ENCODE data around the gene GATAD2A. TPM values are rescaled to one million over a fixed set of nuclear protein-coding genes. Genes with fewer than 3 reads are reported as not detected.

GATAD2A gene
- total RNA-seq, 1 donor from 2014 or later: 102 TPM

- Mint-ChIP-seq H3K4me1 (ENCODE audit: unreplicated experiment) (peaks cover 17% of the 10 kb centered on the region), H3K36me3 (no peaks in the 10 kb centered on the region), H3K9me3 (no peaks in the 10 kb centered on the region), H3K4me3 (no peak overlapping the region), H3K27ac (no peak overlapping the region), H3K27me3 (no peaks in the 10 kb centered on the region)
- DNase-seq (ENCODE audit: extremely low spot score, unreplicated experiment): no peak
- TF ChIP-seq, protein P1, sequence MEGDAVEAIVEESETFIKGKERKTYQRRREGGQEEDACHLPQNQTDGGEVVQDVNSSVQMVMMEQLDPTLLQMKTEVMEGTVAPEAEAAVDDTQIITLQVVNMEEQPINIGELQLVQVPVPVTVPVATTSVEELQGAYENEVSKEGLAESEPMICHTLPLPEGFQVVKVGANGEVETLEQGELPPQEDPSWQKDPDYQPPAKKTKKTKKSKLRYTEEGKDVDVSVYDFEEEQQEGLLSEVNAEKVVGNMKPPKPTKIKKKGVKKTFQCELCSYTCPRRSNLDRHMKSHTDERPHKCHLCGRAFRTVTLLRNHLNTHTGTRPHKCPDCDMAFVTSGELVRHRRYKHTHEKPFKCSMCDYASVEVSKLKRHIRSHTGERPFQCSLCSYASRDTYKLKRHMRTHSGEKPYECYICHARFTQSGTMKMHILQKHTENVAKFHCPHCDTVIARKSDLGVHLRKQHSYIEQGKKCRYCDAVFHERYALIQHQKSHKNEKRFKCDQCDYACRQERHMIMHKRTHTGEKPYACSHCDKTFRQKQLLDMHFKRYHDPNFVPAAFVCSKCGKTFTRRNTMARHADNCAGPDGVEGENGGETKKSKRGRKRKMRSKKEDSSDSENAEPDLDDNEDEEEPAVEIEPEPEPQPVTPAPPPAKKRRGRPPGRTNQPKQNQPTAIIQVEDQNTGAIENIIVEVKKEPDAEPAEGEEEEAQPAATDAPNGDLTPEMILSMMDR (conservative IDR thresholded peaks at IDR 0.05): no peak
Measured at GRCh38 chr19:19530423-19530804, 124.9 kb downstream of the GATAD2A start.

GRCh38 chr19:19530889-19531288 lies 125.4 kb downstream of the GATAD2A start:
- peaks cover 17% of the 10 kb centered on the region for H3K4me1 Mint-ChIP-seq (ENCODE audit: unreplicated experiment)
- no peak overlapping the region for H3K27ac Mint-ChIP-seq
- no peak for DNase-seq (ENCODE audit: extremely low spot score, unreplicated experiment)
- TF ChIP-seq, protein P1 (conservative IDR thresholded peaks at IDR 0.05): no peak
- H3K36me3 Mint-ChIP-seq: no peaks in the 10 kb centered on the region
- H3K9me3 Mint-ChIP-seq: no peaks in the 10 kb centered on the region
- H3K4me3 Mint-ChIP-seq: no peak overlapping the region
- no peaks in the 10 kb centered on the region for H3K27me3 Mint-ChIP-seq

- peak overlapping the region; percentile 13 for H3K27ac Mint-ChIP-seq
- peaks cover 5% of the 10 kb centered on the region for H3K27me3 Mint-ChIP-seq
- peaks cover 17% of the 10 kb centered on the region for H3K4me1 Mint-ChIP-seq (ENCODE audit: unreplicated experiment)
- H3K4me3 Mint-ChIP-seq: no peak overlapping the region
- DNase-seq (ENCODE audit: extremely low spot score, unreplicated experiment): peak; percentile 90
- TF ChIP-seq, protein P1 (conservative IDR thresholded peaks at IDR 0.05): peak; percentile 99
- no peaks in the 10 kb centered on the region for H3K9me3 Mint-ChIP-seq
- no peaks in the 10 kb centered on the region for H3K36me3 Mint-ChIP-seq
Measured at GRCh38 chr19:19531951-19532805, 126.7 kb downstream of the GATAD2A start.

- TF ChIP-seq, protein P1 (conservative IDR thresholded peaks at IDR 0.05): no peak
- Mint-ChIP-seq H3K27me3 (peaks cover 8% of the 10 kb centered on the region), H3K27ac (no peak overlapping the region), H3K36me3 (no peaks in the 10 kb centered on the region), H3K4me1 (ENCODE audit: unreplicated experiment) (peaks cover 17% of the 10 kb centered on the region), H3K4me3 (no peak overlapping the region), H3K9me3 (no peaks in the 10 kb centered on the region)
- DNase-seq (ENCODE audit: extremely low spot score, unreplicated experiment): no peak
Measured at GRCh38 chr19:19532806-19533701, 127.6 kb downstream of the GATAD2A start.

DNA sequence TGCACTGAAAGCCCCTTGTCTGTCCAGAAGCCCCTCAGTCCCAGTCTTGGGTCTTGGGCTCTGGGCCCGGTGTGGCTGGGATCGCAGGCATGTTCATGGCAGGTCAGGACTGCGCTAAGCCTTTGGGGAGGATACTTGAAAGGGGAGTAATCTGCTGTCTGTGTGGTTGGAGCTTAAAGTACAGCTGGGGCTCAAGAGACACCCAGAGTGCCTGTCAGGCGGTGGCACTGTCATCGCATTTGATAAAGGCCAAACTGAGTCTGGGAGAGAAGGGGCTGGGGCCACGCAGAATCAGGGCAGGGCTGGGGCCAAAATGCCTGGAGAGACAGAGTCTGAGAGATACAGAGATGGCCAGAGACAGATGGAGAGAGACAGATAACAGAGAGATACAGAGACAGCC lies 128.4 kb downstream of the GATAD2A start:
- H3K9me3 Mint-ChIP-seq: no peaks in the 10 kb centered on the region
- peaks cover 13% of the 10 kb centered on the region for H3K27me3 Mint-ChIP-seq
- TF ChIP-seq, protein P1 (conservative IDR thresholded peaks at IDR 0.05): no peak
- H3K36me3 Mint-ChIP-seq: no peaks in the 10 kb centered on the region
- H3K4me1 Mint-ChIP-seq (ENCODE audit: unreplicated experiment): peaks cover 21% of the 10 kb centered on the region
- H3K27ac Mint-ChIP-seq: peak overlapping the region; percentile 14
- peak overlapping the region; percentile 1 for H3K4me3 Mint-ChIP-seq
- DNase-seq (ENCODE audit: extremely low spot score, unreplicated experiment): no peak

Data from type B pancreatic cell (in vitro differentiated cells).